ENCODE data around the gene TTC9. TPM values are rescaled to one million over a fixed set of nuclear protein-coding genes. Genes with fewer than 3 reads are reported as not detected.

TTC9 gene
- total and polyA plus RNA-seq, 10 of the 15 experiments (the other 5 are each of a cell fraction or from before 2014, with no cell fraction given) = 0.87 to 15.8 (median 7.8) TPM

- SMC1A ChIA-PET (ENCODE audit: uncharacterized antibody, unreplicated experiment) = interaction anchor here (0.7 to 1.5 kb wide), 2 partner anchors 12 to 38 kb away, joined by 3 read pairs; no protein-coding TSS in a partner anchor
- H3K9ac ChIP-seq (ENCODE audit: control insufficient read depth, insufficient read depth, low read length) = no peak overlapping the region
- DNase-seq (ENCODE audit: low read depth, low spot score) = no peak
- H3K27me3 ChIP-seq (replicated peaks in 1 of 2; ENCODE audit: control insufficient read depth in 2 of 2, insufficient read depth in 2 of 2, low read length in 1 of 2) = no peaks in the 10 kb centered on the region
- H3K4me3 ChIP-seq = no peak overlapping the region
- no TSS peak for BruUV-seq (replicated peaks)
- H3K4me2 ChIP-seq (ENCODE audit: control insufficient read depth, insufficient read depth) = no peak overlapping the region
- no peak overlapping the region for H3K27ac ChIP-seq (ENCODE audit: control insufficient read depth, insufficient read depth)
- intact Hi-C loops (cut with micrococcal nuclease; ENCODE audit: unreplicated experiment) = no loop called here
- no peaks in the 10 kb centered on the region for H3K36me3 ChIP-seq (ENCODE audit: control insufficient read depth in 2 of 2, insufficient read depth in 2 of 2, low read length in 1 of 2)
- H3K79me2 ChIP-seq (ENCODE audit: control insufficient read depth, insufficient read depth, low read length) = no peaks in the 10 kb centered on the region
- POLR2A ChIA-PET = no interaction called here
- H3K9me3 ChIP-seq (replicated peaks; ENCODE audit: control insufficient read depth, insufficient read depth, low read length) = no peaks in the 10 kb centered on the region
- H4K20me1 ChIP-seq (ENCODE audit: control insufficient read depth, insufficient read depth) = no peaks in the 10 kb centered on the region
- in situ Hi-C loops (cut with MboI) = no loop called here
- no peaks in the 10 kb centered on the region for H3K4me1 ChIP-seq (ENCODE audit: control insufficient read depth, insufficient read depth, low read length)
- FAIRE-seq = no peak
- no peak overlapping the region for H2AFZ ChIP-seq (ENCODE audit: control insufficient read depth, low read depth, low read length)
- 91% methylated on average over 10 of the region's 10 CpGs for WGBS (ENCODE audit: insufficient coverage, insufficient replicate concordance, low lambda C conversion rate, missing lambda C conversion rate)
- no peak for ATAC-seq
- CTCF ChIA-PET = interaction anchor here (0.8 to 1.2 kb wide), 2 partner anchors 10 to 12 kb away, joined by 3 to 4 read pairs; no protein-coding TSS in a partner anchor
- RAD21 ChIA-PET (ENCODE audit: unreplicated experiment) = no interaction called here
- TF ChIP-seq E2F4 (IDR thresholded peaks at IDR 0.05; ENCODE audit: low read depth, low read length) (no peak), PAX5 (IDR thresholded peaks at IDR 0.05; ENCODE audit: borderline replicate concordance, low read depth, low read length) (no peak), NR2F1 (conservative IDR thresholded peaks at IDR 0.05) (no peak), NBN (IDR thresholded peaks at IDR 0.05) (no peak), E2F8 (IDR thresholded peaks at IDR 0.05; ENCODE audit: low read depth, partially characterized antibody) (no peak), HSF1 (IDR thresholded peaks at IDR 0.05; ENCODE audit: low read depth, low read length) (no peak), ZNF207 (IDR thresholded peaks at IDR 0.05; ENCODE audit: borderline replicate concordance) (no peak), MEF2A (IDR thresholded peaks at IDR 0.05; ENCODE audit: insufficient read depth, low read depth, low read length) (no peak), CHD1 (IDR thresholded peaks at IDR 0.05; ENCODE audit: low read depth, low read length) (no peak), IRF5 (IDR thresholded peaks at IDR 0.05; ENCODE audit: borderline replicate concordance) (no peak), SKIL (IDR thresholded peaks at IDR 0.05; ENCODE audit: low read depth, poor library complexity, severe bottlenecking) (no peak)
Measured at GRCh38 chr14:70692210-70692609, 50.5 kb downstream of the TTC9 start.

Data from GM12878 (cell line).